Neural cell (in vitro differentiated cells): ENCODE results near the gene IRF8. TPM values are rescaled to one million over a fixed set of nuclear protein-coding genes. Genes with fewer than 3 reads are reported as not detected.
A peak's percentile ranks its signal among the peaks of the same experiment; 100 is the strongest.

Experiments
- H2AFZ ChIP-seq: fragments of 200-600, 300-800 bp; sonication (generic), shearing (Covaris generic); 2 replicates; pipeline ENCODE4 v1.6.0; 2014; ENCODE audit warnings: low read depth, mild to moderate bottlenecking, antibody characterized with exemption, low read length, moderate library complexity
- H3F3A ChIP-seq: fragments of 200-600 bp; shearing (Covaris generic); 2 replicates; pipeline ENCODE4 v1.6.1; 2016; ENCODE audit warnings: mild to moderate bottlenecking, moderate library complexity, mixed read lengths, antibody characterized with exemption, low read length; ENCODE audit not compliant: insufficient read depth, poor library complexity, severe bottlenecking
- H3K27ac ChIP-seq: fragments of 200-600, 300-800 bp; sonication (generic), shearing (Covaris generic); 2 replicates; pipeline ENCODE4 v1.5.1; 2014; ENCODE audit warnings: mild to moderate bottlenecking, low read length, moderate library complexity
- H3K27me3 ChIP-seq: fragments of 300-800, 200-600 bp; sonication (generic), shearing (Covaris generic); 2 replicates; pipeline ENCODE4 v1.6.0; 2014; ENCODE audit warnings: mild to moderate bottlenecking, low read depth, low read length, moderate library complexity; ENCODE audit not compliant: insufficient read depth
- H3K36me3 ChIP-seq: fragments of 300-800, 200-600 bp; sonication (generic), shearing (Covaris generic); 2 replicates; pipeline ENCODE4 v1.5.1; 2014; ENCODE audit warnings: mild to moderate bottlenecking, antibody characterized with exemption, low read length, moderate library complexity; ENCODE audit not compliant: insufficient read depth
- H3K4me2 ChIP-seq: fragments of 300-800, 200-600 bp; sonication (generic), shearing (Covaris generic); 2 replicates; pipeline ENCODE4 v1.6.0; 2014; ENCODE audit warnings: mild to moderate bottlenecking, low read length
- H3K4me3 ChIP-seq: fragments of 300-800, 200-600 bp; sonication (generic), shearing (Covaris generic); 2 replicates; pipeline ENCODE4 v1.5.1; 2014; ENCODE audit warnings: mild to moderate bottlenecking, low read length, moderate library complexity
- H3K79me2 ChIP-seq: fragments of 200-600 bp; shearing (Covaris generic); replicated peaks from 2 replicates; pipeline ENCODE4 v1.6.0; 2014; ENCODE audit warnings: mild to moderate bottlenecking, low read length, moderate library complexity; ENCODE audit not compliant: insufficient read depth
- H3K9ac ChIP-seq: fragments of 300-800, 200-600 bp; sonication (generic), shearing (Covaris generic); 2 replicates; pipeline ENCODE4 v1.6.1; 2016; ENCODE audit warnings: mild to moderate bottlenecking, low read length, mixed read lengths
- H3K9me2 ChIP-seq: fragments of 200-600 bp; shearing (Covaris generic); 2 replicates; pipeline ENCODE4 v1.6.1; 2016; ENCODE audit warnings: mild to moderate bottlenecking, low read length, mixed read lengths; ENCODE audit not compliant: insufficient read depth
- H3K9me3 ChIP-seq: fragments of 200-600, 300-800 bp; sonication (generic), shearing (Covaris generic); 2 replicates; pipeline ENCODE4 v1.6.1; 2016; ENCODE audit warnings: mild to moderate bottlenecking, mixed run types, low read length, moderate library complexity, mixed read lengths
- H4K20me1 ChIP-seq: fragments of 200-600 bp; shearing (Covaris generic); 2 replicates; pipeline ENCODE4 v1.6.1; 2016; ENCODE audit warnings: mild to moderate bottlenecking, mixed run types; ENCODE audit not compliant: insufficient read depth
- CTCF ChIP-seq: fragments of 450-650 bp; IDR thresholded peaks from 2 replicates; pipeline ENCODE4 v1.5.1; 2014; ENCODE audit warnings: antibody characterized with exemption, mild to moderate bottlenecking, moderate library complexity; ENCODE audit not compliant: poor library complexity, severe bottlenecking
- EP300 ChIP-seq: fragments of 450-650 bp; conservative IDR thresholded peaks from 2 replicates; pipeline ENCODE4 v1.6.1; 2014; ENCODE audit warnings: antibody characterized with exemption, mild to moderate bottlenecking, moderate library complexity; ENCODE audit not compliant: poor library complexity, severe bottlenecking
- EZH2 ChIP-seq: fragments of 200-600, 300-800 bp; shearing (Covaris generic), sonication (generic); IDR thresholded peaks from 2 replicates; pipeline ENCODE4 v1.6.1; 2014; ENCODE audit warnings: antibody characterized with exemption, low read length, borderline replicate concordance, mild to moderate bottlenecking; ENCODE audit not compliant: insufficient read depth, poor library complexity, severe bottlenecking
- MXI1 ChIP-seq: fragments of 450-650 bp; conservative IDR thresholded peaks from 2 replicates; pipeline ENCODE4 v1.6.1; 2014; ENCODE audit warnings: antibody characterized with exemption, mild to moderate bottlenecking; ENCODE audit not compliant: poor library complexity, severe bottlenecking
- POLR2AphosphoS5 ChIP-seq: IDR thresholded peaks from 2 replicates; pipeline ENCODE4 v1.6.1; 2012
- RAD21 ChIP-seq: fragments of 450-650 bp; conservative IDR thresholded peaks from 2 replicates; pipeline ENCODE4 v1.6.1; 2014; ENCODE audit warnings: antibody characterized with exemption, mild to moderate bottlenecking, moderate library complexity
- REST ChIP-seq: IDR thresholded peaks from 2 replicates; pipeline ENCODE4 v1.6.1; 2012; ENCODE audit warnings: borderline replicate concordance
- SMC3 ChIP-seq: fragments of 450-650 bp; conservative IDR thresholded peaks from 2 replicates; pipeline ENCODE4 v1.6.1; 2014; ENCODE audit warnings: antibody characterized with exemption, mild to moderate bottlenecking, moderate library complexity; ENCODE audit not compliant: poor library complexity
- TAF1 ChIP-seq: IDR thresholded peaks from 2 replicates; pipeline ENCODE4 v1.6.1; 2012; ENCODE audit warnings: low read depth
- polyA minus RNA-seq: library from RNA; depleted of rRNA, polyadenylated mRNA; stranded (reverse); fragments of >200 nt; gene quantifications from 2 replicates; pipeline ENCODE4 v1.2.3, GENCODE V29; 2014
- polyA plus RNA-seq: library from polyadenylated mRNA; depleted of rRNA; stranded (reverse); fragments of >200 nt; gene quantifications from 2 replicates; pipeline ENCODE4 v1.2.3, GENCODE V29; 2014

The IRF8 gene
- polyA plus RNA-seq (not detected in 2 replicates), polyA minus RNA-seq (not detected in 2 replicates)

GRCh38 chr16:85898521-85899442 is at the start of gene IRF8:
IRF8 (plus strand) TSS chr16:85899162; CDS start chr16:85903016, 3,854 bp downstream.
- H3K4me3 ChIP-seq: peak within 1 kb of the TSS; percentile 69
- H3K9me3 ChIP-seq: no peaks in the 10 kb centered on the region
- H3K27me3 ChIP-seq: peaks cover 41% of the 10 kb centered on the region
- no peaks in the 10 kb centered on the region for H3F3A ChIP-seq
- no peaks in the 10 kb centered on the region for H3K36me3 ChIP-seq
- no peaks in the 10 kb centered on the region for H4K20me1 ChIP-seq
- no peak within 1 kb of the TSS for H2AFZ ChIP-seq
- H3K4me2 ChIP-seq: peak within 1 kb of the TSS; percentile 25
- H3K9ac ChIP-seq: no peak within 1 kb of the TSS
- H3K79me2 ChIP-seq: no peaks in the 10 kb centered on the region
- TF ChIP-seq EZH2 (peak; percentile 63), EP300 (no peak), SMC3 (no peak), REST (no peak), MXI1 (no peak), RAD21 (no peak), CTCF (no peak), TAF1 (no peak), POLR2AphosphoS5 (peak; percentile 32)
- no peak within 1 kb of the TSS for H3K27ac ChIP-seq
- H3K9me2 ChIP-seq: no peaks in the 10 kb centered on the region

- Histone ChIP-seq H3K4me2 (no peak overlapping the region), H4K20me1 (no peaks in the 10 kb centered on the region), H3F3A (no peaks in the 10 kb centered on the region), H3K9ac (no peak overlapping the region), H3K9me2 (no peaks in the 10 kb centered on the region), H3K4me3 (no peak overlapping the region), H3K79me2 (no peaks in the 10 kb centered on the region), H3K27ac (no peak overlapping the region), H3K9me3 (no peaks in the 10 kb centered on the region), H3K27me3 (no peaks in the 10 kb centered on the region), H3K36me3 (no peaks in the 10 kb centered on the region), H2AFZ (no peak overlapping the region)
- no peak for TF ChIP-seq SMC3
- no peak for TF ChIP-seq MXI1
- no peak for TF ChIP-seq EZH2
- no peak for TF ChIP-seq TAF1
- TF ChIP-seq CTCF: no peak
- no peak for TF ChIP-seq EP300
- TF ChIP-seq REST: no peak
- TF ChIP-seq POLR2AphosphoS5: no peak
- no peak for TF ChIP-seq RAD21
These were observed 49.6 kb upstream of the IRF8 start for GRCh38 chr16:85849388-85849787.
